Bronchial epithelial cell (primary cell): ENCODE results near the gene MACF1. TPM values are rescaled to one million over a fixed set of nuclear protein-coding genes. Genes with fewer than 3 reads are reported as not detected.

Source experiments
- DNase-seq: peaks from one replicate; pipeline ENCODE4 v3.0.0-alpha.2; 2010; ENCODE audit warnings: low read depth
- FAIRE-seq: peaks from 2 replicates; lab custom pipeline; 2011; peaks lifted over from hg19 to GRCh38; lab: Jason Lieb, UNC
- H3K27me3 ChIP-seq: 2 replicates; pipeline ENCODE4 v1.5.1; 2011; ENCODE audit warnings: low read length; ENCODE audit not compliant: control insufficient read depth, insufficient read depth
- H3K36me3 ChIP-seq: 2 replicates; pipeline ENCODE4 v1.5.1; 2011; ENCODE audit warnings: low read length; ENCODE audit not compliant: control insufficient read depth, insufficient read depth
- H3K4me3 ChIP-seq: 2 replicates; pipeline ENCODE4 v1.5.1; 2011; ENCODE audit warnings: mild to moderate bottlenecking, low read depth, low read length, control low read depth
- total RNA-seq: library from RNA; depleted of rRNA; stranded (reverse); fragments of >200 nt; gene quantifications from 2 replicates; pipeline ENCODE4 v1.2.1, GENCODE V29; 2014
- TF ChIP-seq, protein P1 (sequence below): IDR thresholded peaks from 2 replicates; pipeline ENCODE4 v1.5.1; 2011; ENCODE audit warnings: mild to moderate bottlenecking, moderate library complexity, low read length, control low read depth, inconsistent platforms; ENCODE audit not compliant: insufficient read depth, severe bottlenecking

MACF1 gene
- total RNA-seq, 1 donor from 2014 or later, result 163 TPM

DNA sequence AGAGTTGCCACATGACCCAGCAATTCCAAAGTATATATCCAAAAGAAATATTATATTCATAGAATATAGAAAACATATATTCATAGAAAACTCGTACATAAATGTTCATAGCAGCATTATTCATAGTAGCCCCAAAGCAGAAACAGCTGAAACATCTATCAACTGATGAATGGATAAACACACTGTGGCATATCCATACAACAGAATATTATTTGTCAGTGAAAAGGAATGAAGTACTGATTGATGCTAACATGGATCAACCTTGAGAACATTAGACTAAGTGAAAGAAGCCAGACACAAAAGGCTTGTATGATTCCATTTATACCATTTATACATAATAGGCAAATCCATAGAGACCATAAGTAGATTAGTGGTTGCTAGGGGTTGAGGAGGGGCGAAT, 21.7 kb upstream of the MACF1 start:
- no peak overlapping the region for H3K4me3 ChIP-seq
- H3K27me3 ChIP-seq, result no peaks in the 10 kb centered on the region
- DNase-seq, result no peak
- no peak for FAIRE-seq
- no peaks in the 10 kb centered on the region for H3K36me3 ChIP-seq
- TF ChIP-seq, protein P1, sequence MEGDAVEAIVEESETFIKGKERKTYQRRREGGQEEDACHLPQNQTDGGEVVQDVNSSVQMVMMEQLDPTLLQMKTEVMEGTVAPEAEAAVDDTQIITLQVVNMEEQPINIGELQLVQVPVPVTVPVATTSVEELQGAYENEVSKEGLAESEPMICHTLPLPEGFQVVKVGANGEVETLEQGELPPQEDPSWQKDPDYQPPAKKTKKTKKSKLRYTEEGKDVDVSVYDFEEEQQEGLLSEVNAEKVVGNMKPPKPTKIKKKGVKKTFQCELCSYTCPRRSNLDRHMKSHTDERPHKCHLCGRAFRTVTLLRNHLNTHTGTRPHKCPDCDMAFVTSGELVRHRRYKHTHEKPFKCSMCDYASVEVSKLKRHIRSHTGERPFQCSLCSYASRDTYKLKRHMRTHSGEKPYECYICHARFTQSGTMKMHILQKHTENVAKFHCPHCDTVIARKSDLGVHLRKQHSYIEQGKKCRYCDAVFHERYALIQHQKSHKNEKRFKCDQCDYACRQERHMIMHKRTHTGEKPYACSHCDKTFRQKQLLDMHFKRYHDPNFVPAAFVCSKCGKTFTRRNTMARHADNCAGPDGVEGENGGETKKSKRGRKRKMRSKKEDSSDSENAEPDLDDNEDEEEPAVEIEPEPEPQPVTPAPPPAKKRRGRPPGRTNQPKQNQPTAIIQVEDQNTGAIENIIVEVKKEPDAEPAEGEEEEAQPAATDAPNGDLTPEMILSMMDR, result no peak

DNA sequence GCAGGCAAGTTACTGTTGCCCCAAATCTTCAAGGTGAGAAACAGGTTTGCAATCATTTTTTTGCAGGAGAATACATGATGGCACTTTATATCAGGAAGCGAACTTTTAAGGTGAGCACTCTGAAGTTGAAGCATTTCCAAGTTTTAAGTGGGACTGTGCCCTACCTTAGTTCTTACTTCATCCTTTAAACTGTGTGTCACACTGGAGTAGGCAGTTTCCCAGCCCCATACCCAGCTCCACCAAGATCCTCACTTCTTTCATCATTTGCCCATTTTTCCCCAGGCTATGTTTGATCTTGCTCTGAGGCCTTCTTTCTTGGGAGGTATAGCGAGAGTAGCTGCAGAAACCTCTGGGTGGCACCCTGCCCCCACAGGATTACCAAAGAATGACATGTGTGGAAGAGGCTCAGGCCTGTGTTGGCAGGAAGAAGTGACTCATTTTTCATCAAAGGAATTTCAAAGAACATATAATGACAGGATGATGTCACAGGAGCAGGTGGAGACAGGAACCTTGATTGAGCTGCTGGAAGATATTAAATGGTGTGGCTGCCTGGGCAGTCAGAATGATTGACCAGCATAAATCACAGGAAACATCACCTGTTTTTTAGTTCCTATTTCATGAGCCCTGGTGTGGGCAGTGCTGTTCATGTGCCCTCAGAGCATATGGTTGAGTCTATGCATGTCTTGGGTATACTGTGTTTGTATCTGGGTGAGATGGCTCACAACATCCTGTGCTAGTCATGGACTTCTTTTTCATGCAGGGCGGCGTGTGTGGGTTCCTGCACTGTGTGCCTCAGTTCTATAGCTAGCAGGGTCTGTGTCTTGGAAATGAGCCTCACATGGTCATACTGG, 20.8 kb upstream of the MACF1 start:
- no peak overlapping the region for H3K4me3 ChIP-seq
- FAIRE-seq, result peak; percentile 96

DNA sequence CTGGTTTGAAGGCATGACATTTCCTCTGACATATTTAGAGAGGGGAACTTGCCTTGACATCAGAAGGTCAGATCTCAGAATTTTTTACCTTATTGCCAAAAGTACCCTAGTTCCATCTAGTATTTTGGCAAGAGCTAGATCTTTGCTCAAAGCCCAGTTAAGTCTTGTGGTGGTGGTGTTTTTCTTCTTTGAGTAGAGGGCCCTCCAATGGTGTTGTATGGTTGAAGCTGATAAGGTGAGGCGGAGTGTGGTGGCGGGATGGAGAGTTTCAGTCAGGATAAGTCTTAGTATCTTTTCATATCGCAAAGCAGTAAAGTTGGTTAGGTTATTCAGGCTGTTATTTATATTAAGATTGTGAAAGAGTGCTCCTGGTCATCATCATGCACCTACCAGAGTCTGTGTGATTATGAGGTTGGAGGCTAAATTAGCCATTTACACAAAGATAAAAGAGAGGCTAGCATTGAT, 20.1 kb upstream of the MACF1 start:
- H3K4me3 ChIP-seq, result no peak overlapping the region
- FAIRE-seq (no peak), DNase-seq (no peak)
- no peaks in the 10 kb centered on the region for H3K27me3 ChIP-seq
- TF ChIP-seq, protein P1, result no peak
- no peaks in the 10 kb centered on the region for H3K36me3 ChIP-seq

More for the DNA sequence above, 20.8 kb upstream of the MACF1 start:
- DNase-seq, result peak; percentile 100
- TF ChIP-seq, protein P1, result peak; percentile 41
- Histone ChIP-seq H3K27me3 (no peaks in the 10 kb centered on the region), H3K36me3 (no peaks in the 10 kb centered on the region)

DNA sequence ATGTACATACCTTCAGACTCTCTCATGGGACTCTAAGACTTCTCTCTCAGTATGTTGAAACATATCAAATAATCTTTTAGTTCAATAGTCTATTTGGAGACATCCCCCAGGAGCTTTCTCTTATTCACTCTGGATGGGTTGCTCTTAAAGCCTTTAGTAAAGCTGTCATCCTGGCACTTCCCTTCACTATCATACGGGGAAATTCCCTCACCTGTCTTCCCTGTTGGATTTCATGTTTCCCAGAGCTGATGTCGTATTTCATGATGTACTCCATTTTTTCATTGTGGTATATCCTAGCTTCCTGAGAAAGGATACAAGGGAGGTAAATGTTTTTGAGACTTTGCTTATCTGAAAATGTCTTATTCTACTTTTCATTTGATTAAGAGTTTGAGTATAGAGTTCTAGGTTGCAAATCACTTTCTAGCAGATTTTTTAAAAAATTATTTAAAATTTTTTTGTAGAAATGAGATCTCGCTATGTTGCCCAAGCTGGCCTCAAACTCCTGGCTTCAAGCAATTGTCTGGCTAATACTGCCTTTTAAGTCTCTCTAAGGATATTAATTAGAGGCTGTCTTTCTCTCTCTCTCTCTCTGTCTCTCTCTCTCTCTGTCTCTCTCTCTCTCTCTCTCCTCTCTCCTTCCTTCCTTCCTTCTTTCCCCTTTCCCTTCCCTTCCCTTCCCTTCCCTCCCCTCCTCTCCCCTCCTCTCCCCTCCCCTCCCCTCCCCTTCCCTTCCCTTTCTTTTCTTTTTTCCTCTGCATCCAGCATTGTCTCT, 17.0 kb upstream of the MACF1 start:
- Histone ChIP-seq H3K36me3 (no peaks in the 10 kb centered on the region), H3K27me3 (no peaks in the 10 kb centered on the region), H3K4me3 (no peak overlapping the region)
- DNase-seq (peak; percentile 56), FAIRE-seq (no peak)
- TF ChIP-seq, protein P1, result no peak

DNA sequence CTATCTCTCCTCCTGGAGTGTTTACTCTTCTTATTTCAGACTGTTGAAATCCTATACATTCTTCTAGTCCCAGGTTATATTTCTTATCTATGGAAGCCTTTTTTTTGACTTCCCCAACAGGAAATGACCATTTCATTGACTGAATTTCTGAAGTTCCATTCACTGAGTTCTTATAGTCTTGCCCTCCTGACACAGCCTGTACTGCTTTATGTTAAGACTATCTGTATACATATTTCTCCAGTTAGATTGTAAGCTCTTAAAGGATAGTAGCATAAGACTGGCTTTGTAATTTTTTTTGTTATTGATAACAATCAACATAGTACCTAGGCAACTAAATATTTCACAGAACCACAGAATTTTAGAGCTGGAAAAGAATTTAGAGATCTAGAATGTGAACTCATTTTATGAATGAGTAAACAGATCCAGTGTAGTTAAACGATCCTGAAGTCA, 14.9 kb upstream of the MACF1 start:
- no peaks in the 10 kb centered on the region for H3K27me3 ChIP-seq
- H3K4me3 ChIP-seq, result no peak overlapping the region
- peak; percentile 50 for DNase-seq
- FAIRE-seq, result no peak
- H3K36me3 ChIP-seq, result no peaks in the 10 kb centered on the region
- TF ChIP-seq, protein P1, result no peak
